OCI-LY1 (cell line): Measurements from ENCODE around the gene CELSR1.

Experiments used
- EZH2 ChIP-seq: fragments of 200-600 bp; sonication (generic), shearing (Covaris generic); IDR thresholded peaks from 2 replicates; pipeline ENCODE4 v1.8.0; 2017; ENCODE audit warnings: borderline replicate concordance, mixed run types, mild to moderate bottlenecking, antibody characterized with exemption, low read length, moderate library complexity, mixed read lengths
- TF ChIP-seq, protein P1 (sequence below): fragments of 200-600 bp; sonication (generic), shearing (Covaris generic); IDR thresholded peaks from 2 replicates; pipeline ENCODE4 v1.5.1; 2017; ENCODE audit warnings: mild to moderate bottlenecking, antibody characterized with exemption, low read length, moderate library complexity, mixed read lengths

DNA sequence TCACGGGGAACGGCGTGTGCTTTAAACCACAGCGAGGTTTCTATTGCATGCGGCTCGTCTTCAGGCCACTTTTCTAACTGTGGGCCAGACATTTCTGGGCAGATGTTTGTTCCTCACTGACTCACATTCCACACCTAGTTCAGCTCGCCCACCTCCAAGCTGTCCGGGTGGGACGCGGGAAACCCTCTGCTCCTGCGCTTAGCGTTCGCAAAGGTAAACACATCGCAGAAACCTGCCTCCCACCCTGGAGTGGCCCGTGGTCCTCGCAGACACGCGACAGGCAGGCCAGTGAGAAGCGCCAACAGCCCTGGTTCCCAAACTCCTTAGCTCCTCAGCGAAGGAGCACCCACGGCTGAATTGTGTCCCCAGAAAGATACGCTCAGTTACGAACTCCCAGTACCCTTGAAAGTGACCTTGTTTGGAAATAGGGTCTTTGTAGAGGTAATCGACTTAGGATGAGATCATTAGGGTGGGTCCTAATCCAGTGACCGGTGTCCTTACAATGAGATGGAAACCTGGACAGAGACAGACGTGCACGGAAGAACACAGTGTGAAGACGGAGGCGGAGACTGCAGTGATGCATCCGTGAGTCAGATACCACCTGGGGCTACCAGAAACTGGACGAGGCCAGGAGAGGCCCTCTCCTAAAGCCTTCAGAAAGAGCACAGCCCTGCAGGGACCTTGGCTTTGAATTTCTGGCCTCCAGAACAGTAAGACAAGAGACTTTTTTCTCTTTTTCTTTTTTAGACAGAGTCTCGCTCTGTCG lies 82.7 kb downstream of the CELSR1 start:
- TF ChIP-seq, protein P1, sequence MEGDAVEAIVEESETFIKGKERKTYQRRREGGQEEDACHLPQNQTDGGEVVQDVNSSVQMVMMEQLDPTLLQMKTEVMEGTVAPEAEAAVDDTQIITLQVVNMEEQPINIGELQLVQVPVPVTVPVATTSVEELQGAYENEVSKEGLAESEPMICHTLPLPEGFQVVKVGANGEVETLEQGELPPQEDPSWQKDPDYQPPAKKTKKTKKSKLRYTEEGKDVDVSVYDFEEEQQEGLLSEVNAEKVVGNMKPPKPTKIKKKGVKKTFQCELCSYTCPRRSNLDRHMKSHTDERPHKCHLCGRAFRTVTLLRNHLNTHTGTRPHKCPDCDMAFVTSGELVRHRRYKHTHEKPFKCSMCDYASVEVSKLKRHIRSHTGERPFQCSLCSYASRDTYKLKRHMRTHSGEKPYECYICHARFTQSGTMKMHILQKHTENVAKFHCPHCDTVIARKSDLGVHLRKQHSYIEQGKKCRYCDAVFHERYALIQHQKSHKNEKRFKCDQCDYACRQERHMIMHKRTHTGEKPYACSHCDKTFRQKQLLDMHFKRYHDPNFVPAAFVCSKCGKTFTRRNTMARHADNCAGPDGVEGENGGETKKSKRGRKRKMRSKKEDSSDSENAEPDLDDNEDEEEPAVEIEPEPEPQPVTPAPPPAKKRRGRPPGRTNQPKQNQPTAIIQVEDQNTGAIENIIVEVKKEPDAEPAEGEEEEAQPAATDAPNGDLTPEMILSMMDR: no peak
- no peak for TF ChIP-seq EZH2
